GM18951 (cell line): ENCODE data around the gene PPM1G.
"Not testable (repeated sequence)": the region's sequence is repeated elsewhere in the genome, so short reads cannot be mapped to it uniquely, and the experiment has no call there.

Experiments used
- POLR2A ChIP-seq: IDR thresholded peaks from 4 replicates; pipeline ENCODE4 v1.6.1; 2011; ENCODE audit warnings: mild to moderate bottlenecking; ENCODE audit not compliant: insufficient read length, insufficient read depth; ENCODE audit errors: extremely low read depth
- in situ Hi-C: fragments of 300-500 bp; cut with MboI; formaldehyde crosslinking; loops from one replicate; pipeline ENCODE4 v1.12.0; 2022; ENCODE audit warnings: low sequenced_read_pairs, mixed read lengths, inconsistent platforms; ENCODE audit not compliant: unreplicated experiment

PPM1G gene

GRCh38 chr2:27428213-27428977, 19.0 kb upstream of the PPM1G start, which contains the start of gene NRBP1:
Gene NRBP1 (plus strand): TSS chr2:27428631. CDS start chr2:27433274, 4,643 bp downstream.
- in situ Hi-C loops = no loop called here
- peak; percentile 93 for TF ChIP-seq POLR2A

GRCh38 chr2:27427863-27428212, 18.4 kb upstream of the PPM1G start:
- no peak for TF ChIP-seq POLR2A
- in situ Hi-C loops = no loop called here

- in situ Hi-C loops = not testable (repeated sequence)
These were observed 15.6 kb upstream of the PPM1G start for GRCh38 chr2:27425039-27425438.

GRCh38 chr2:27422958-27423357, 13.6 kb upstream of the PPM1G start:
- in situ Hi-C loops = no loop called here
- TF ChIP-seq POLR2A = no peak

GRCh38 chr2:27421660-27422250, 12.4 kb upstream of the PPM1G start:
- in situ Hi-C loops = no loop called here
- TF ChIP-seq POLR2A = no peak

- no peak for TF ChIP-seq POLR2A
- in situ Hi-C loops = no loop called here
These were observed 11.6 kb upstream of the PPM1G start for GRCh38 chr2:27420996-27421395.

- in situ Hi-C loops = no loop called here
- TF ChIP-seq POLR2A = no peak
These were observed 6.8 kb upstream of the PPM1G start for GRCh38 chr2:27416151-27416550.

- TF ChIP-seq POLR2A = no peak
- in situ Hi-C loops = no loop called here
These were observed 3.2 kb upstream of the PPM1G start for GRCh38 chr2:27412419-27413152.

GRCh38 chr2:27408601-27409320, 630 bp downstream of the PPM1G start:
- no peak for TF ChIP-seq POLR2A
- in situ Hi-C loops = no loop called here

- no peak for TF ChIP-seq POLR2A
- in situ Hi-C loops = no loop called here
These were observed 1.4 kb downstream of the PPM1G start for GRCh38 chr2:27407798-27408491.

GRCh38 chr2:27400348-27401135, 8.8 kb downstream of the PPM1G start:
- in situ Hi-C loops = no loop called here
- TF ChIP-seq POLR2A = no peak

GRCh38 chr2:27398962-27399361, 10.4 kb downstream of the PPM1G start:
- TF ChIP-seq POLR2A = no peak
- in situ Hi-C loops = no loop called here
